Stomach (tissue), 4 donors: ENCODE results near the gene BTF3L4.
"Not testable (repeated sequence)": the region's sequence is repeated elsewhere in the genome, so short reads cannot be mapped to it uniquely, and the experiment has no call there.

Source experiments
- CTCF ChIP-seq, 7 experiments: fragments of 450-650 bp in 4 of 7; fragments of 200-600 bp in 3 of 7; sonication (generic) in 3 of 7; IDR thresholded peaks; one replicate each; pipeline ENCODE4 v1.5.1; 2016 to 2019; ENCODE audit warnings: antibody characterized with exemption in 7 of 7, control low read depth in 2 of 7, mild to moderate bottlenecking in 1 of 7
- EP300 ChIP-seq: sonication (generic); formaldehyde crosslinking; IDR thresholded peaks from one replicate; pipeline ENCODE4 v1.6.1; 2017; ENCODE audit warnings: antibody characterized with exemption
- POLR2A ChIP-seq, 4 donors: fragments of 450-650 bp; IDR thresholded peaks; one replicate each; pipeline ENCODE4 v1.6.1; 2016; ENCODE audit warnings: antibody characterized with exemption in 4 of 4, control low read depth in 2 of 4, mild to moderate bottlenecking in 1 of 4, moderate library complexity in 1 of 4
- POLR2AphosphoS5 ChIP-seq, 3 donors: sonication (generic); formaldehyde crosslinking; IDR thresholded peaks; one replicate each; pipeline ENCODE4 v1.6.1; 2016; ENCODE audit warnings: antibody characterized with exemption in 3 of 3

GRCh38 chr1:52045666-52046195, 10.4 kb upstream of the BTF3L4 start:
- TF ChIP-seq POLR2AphosphoS5 (IDR thresholded peaks at IDR 0.05); CTCF (IDR thresholded peaks at IDR 0.05); POLR2A (IDR thresholded peaks at IDR 0.05); EP300: not testable (repeated sequence)
